SK-N-SH (cell line): Measurements from ENCODE around the gene CHD2. TPM values are rescaled to one million over a fixed set of nuclear protein-coding genes. Genes with fewer than 3 reads are reported as not detected.
A peak's percentile ranks its signal among the peaks of the same experiment; 100 is the strongest.

Source experiments
- CTCF ChIA-PET: fragments of 300-600, 350-600 bp; formaldehyde crosslinking; extraction: SDS; loops from one replicate; lab custom pipeline; 2021; lab: Yijun Ruan, JAX
- POLR2A ChIA-PET: fragments of 350-600 bp; sonication (Branson Sonifier 250); formaldehyde crosslinking; extraction: SDS; loops from one replicate; lab custom pipeline; 2020; ENCODE audit warnings: antibody characterized with exemption, inconsistent platforms; lab: Yijun Ruan, JAX
- DNase-seq: peaks from one replicate; pipeline ENCODE4 v3.0.0; 2012
- H2AFZ ChIP-seq: fragments of 200-600 bp; sonication (generic); 2 replicates; pipeline ENCODE4 v1.8.1; 2016; ENCODE audit warnings: antibody characterized with exemption, mild to moderate bottlenecking, low read depth
- H3F3A ChIP-seq: fragments of 200-600 bp; sonication (generic); replicated peaks from 2 replicates; pipeline ENCODE3; 2016; ENCODE audit warnings: antibody characterized with exemption, mild to moderate bottlenecking; ENCODE audit not compliant: insufficient read depth
- H3K27ac ChIP-seq, 2 experiments: fragments of 200-500 bp in 1 of 2; fragments of 200-600 bp in 1 of 2; sonication (Bioruptor generic) in 1 of 2; sonication (generic), shearing (Covaris generic) in 1 of 2; 2 replicates each; pipeline versions ENCODE4 v1.5.1 to v1.6.1; 2014 to 2016; ENCODE audit warnings: low read depth in 2 of 2, inconsistent platforms in 1 of 2, low read length in 1 of 2, mild to moderate bottlenecking in 1 of 2, mixed read lengths in 1 of 2
- H3K27me3 ChIP-seq: fragments of 200-600 bp; sonication (generic), shearing (Covaris generic); 2 replicates; pipeline ENCODE4 v1.6.1; 2016; ENCODE audit warnings: mixed run types; ENCODE audit not compliant: insufficient read depth
- H3K36me3 ChIP-seq, 2 experiments: fragments of 200-500 bp in 1 of 2; fragments of 200-600 bp in 1 of 2; sonication (Bioruptor generic) in 1 of 2; sonication (generic) in 1 of 2; replicated peaks in 1 of 2; 2 replicates each; pipeline versions ENCODE3 to v1.5.1; 2014 to 2016; ENCODE audit warnings: low read length in 1 of 2, mild to moderate bottlenecking in 1 of 2; ENCODE audit not compliant: insufficient read depth in 2 of 2, control insufficient read depth in 1 of 2
- H3K4me1 ChIP-seq, 2 experiments: fragments of 200-500 bp in 1 of 2; fragments of 200-600 bp in 1 of 2; sonication (Bioruptor generic) in 1 of 2; sonication (generic), shearing (Covaris generic) in 1 of 2; 2 replicates each; pipeline versions ENCODE4 v1.5.1 to v1.6.1; 2014 to 2016; ENCODE audit warnings: low read depth in 1 of 2, low read length in 1 of 2, mixed run types in 1 of 2; ENCODE audit not compliant: insufficient read depth in 2 of 2, control insufficient read depth in 1 of 2
- H3K4me2 ChIP-seq: fragments of 200-600 bp; sonication (generic), shearing (Covaris generic); 2 replicates; pipeline ENCODE4 v1.6.1; 2017; ENCODE audit warnings: mixed run types
- H3K4me3 ChIP-seq, 2 experiments: fragments of 200-500 bp in 1 of 2; fragments of 200-600 bp in 1 of 2; sonication (Bioruptor generic) in 1 of 2; sonication (generic), shearing (Covaris generic) in 1 of 2; 2 replicates each; pipeline versions ENCODE4 v1.5.1 to v1.8.1; 2014 to 2016; ENCODE audit warnings: low read depth in 2 of 2, inconsistent platforms in 1 of 2, low read length in 1 of 2, mild to moderate bottlenecking in 1 of 2, mixed read lengths in 1 of 2, moderate library complexity in 1 of 2
- H3K79me2 ChIP-seq: fragments of 200-600 bp; sonication (generic); 2 replicates; pipeline ENCODE4 v1.8.1; 2017; ENCODE audit warnings: mild to moderate bottlenecking; ENCODE audit not compliant: insufficient read depth
- H3K9ac ChIP-seq: fragments of 200-600 bp; sonication (generic); 2 replicates; pipeline ENCODE4 v1.6.1; 2017; ENCODE audit warnings: mixed run types
- H3K9me2 ChIP-seq: fragments of 200-600 bp; sonication (generic); 2 replicates; pipeline ENCODE4 v1.6.1; 2017; ENCODE audit warnings: mixed run types
- H3K9me3 ChIP-seq: fragments of 200-600 bp; sonication (generic); 2 replicates; pipeline ENCODE4 v1.6.1; 2017; ENCODE audit warnings: mixed run types, mild to moderate bottlenecking, moderate library complexity
- H4K20me1 ChIP-seq: fragments of 200-600 bp; sonication (generic); 2 replicates; pipeline ENCODE4 v1.6.1; 2017; ENCODE audit warnings: mild to moderate bottlenecking, mixed run types; ENCODE audit not compliant: insufficient read depth
- CHD2 ChIP-seq: fragments of 150-350 bp; IDR thresholded peaks from 2 replicates; pipeline ENCODE4 v1.6.1; 2018; ENCODE audit warnings: low read length; ENCODE audit not compliant: partially characterized antibody
- EZH2phosphoT487 ChIP-seq: fragments of 200-600 bp; sonication (generic); IDR thresholded peaks from 2 replicates; pipeline ENCODE4 v1.6.1; 2017; ENCODE audit warnings: low read depth, mixed run types, mild to moderate bottlenecking, antibody characterized with exemption, moderate library complexity, borderline replicate concordance
- FOSL2 ChIP-seq: IDR thresholded peaks from 2 replicates; pipeline ENCODE4 v1.4.0; 2012; ENCODE audit warnings: low read depth, mild to moderate bottlenecking, moderate library complexity, borderline replicate concordance
- FOXJ3 ChIP-seq: sonication (generic); formaldehyde crosslinking; IDR thresholded peaks from 2 replicates; pipeline ENCODE4 v1.5.1; 2020; ENCODE audit warnings: mild to moderate bottlenecking, missing genetic modification reagents
- FOXM1 ChIP-seq: IDR thresholded peaks from 2 replicates; pipeline ENCODE4 v1.4.0; 2012; ENCODE audit warnings: low read depth, mild to moderate bottlenecking
- GABPA ChIP-seq: IDR thresholded peaks from 2 replicates; pipeline ENCODE4 v1.4.0; 2012; ENCODE audit warnings: low read depth, mild to moderate bottlenecking
- MEF2A ChIP-seq: IDR thresholded peaks from 2 replicates; pipeline ENCODE4 v1.4.0; 2012; ENCODE audit warnings: low read depth, borderline replicate concordance
- NFIC ChIP-seq: IDR thresholded peaks from 2 replicates; pipeline ENCODE4 v1.4.0; 2012; ENCODE audit warnings: borderline replicate concordance
- NRF1 ChIP-seq: IDR thresholded peaks from 2 replicates; pipeline ENCODE4 v1.6.1; 2012; ENCODE audit warnings: low read depth, mild to moderate bottlenecking, low read length
- PBX3 ChIP-seq: IDR thresholded peaks from 2 replicates; pipeline ENCODE4; 2012
- POLR2AphosphoS5 ChIP-seq: IDR thresholded peaks from 2 replicates; pipeline ENCODE4 v1.6.1; 2012; ENCODE audit warnings: low read depth, low read length
- RAD21 ChIP-seq: IDR thresholded peaks from 2 replicates; pipeline ENCODE4 v1.6.1; 2012; ENCODE audit warnings: mild to moderate bottlenecking, low read length
- SIN3A ChIP-seq: IDR thresholded peaks from 2 replicates; pipeline ENCODE4 v1.6.1; 2012; ENCODE audit warnings: low read depth, mild to moderate bottlenecking, low read length, moderate library complexity, borderline replicate concordance
- TAF1 ChIP-seq: IDR thresholded peaks from 2 replicates; pipeline ENCODE4 v1.6.1; 2012; ENCODE audit warnings: low read depth, mild to moderate bottlenecking, low read length, moderate library complexity, borderline replicate concordance
- TCF12 ChIP-seq: IDR thresholded peaks from 2 replicates; pipeline ENCODE4 v1.4.0; 2012
- WGBS: methylation state at CpG from one replicate; pipeline ENCODE4 v1.1.6; 2017; ENCODE audit warnings: low lambda C conversion rate; 5-methylcytosine and 5-hydroxymethylcytosine counted together
- polyA plus RNA-seq, 3 experiments: library from polyadenylated mRNA; depleted of rRNA; stranded (reverse); fragments of >200 nt; gene quantifications; 2 replicates each; pipeline ENCODE4 v1.2.3, GENCODE V29; 2012
- TF ChIP-seq, protein P1 (sequence below): IDR thresholded peaks from 2 replicates; pipeline ENCODE4 v1.4.0; 2012; ENCODE audit warnings: low read depth

Gene CHD2
- polyA plus RNA-seq, 1 of the 3 experiments (the other 2 are of a cell fraction) = 25.3 TPM

DNA sequence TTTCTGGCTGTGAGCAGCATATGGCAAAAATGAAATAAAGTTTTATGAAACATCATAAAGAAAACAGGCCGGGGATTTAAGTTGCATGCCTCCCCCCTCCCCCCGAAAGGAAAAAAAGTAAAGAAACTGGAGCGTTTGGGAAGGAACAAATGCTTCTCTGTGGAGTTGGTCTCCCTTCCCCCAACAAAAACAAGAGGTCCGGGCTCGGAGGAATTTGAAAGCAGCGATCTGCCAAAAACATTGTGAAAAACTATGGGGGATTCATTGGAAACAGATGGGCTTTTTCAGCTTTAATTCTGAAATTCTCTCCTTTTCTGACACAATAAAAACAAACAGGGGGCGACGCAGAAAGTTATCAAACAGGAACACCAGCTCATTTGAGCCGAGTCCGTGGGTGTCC, 171.9 kb downstream of the CHD2 start:
- CTCF ChIA-PET = interaction anchor here (1.4 to 3.2 kb wide), 4 partner anchors 16 to 1048 kb away, joined by 3 to 20 read pairs (median 14); partner anchors contain the start of gene RGMA
- no peaks in the 10 kb centered on the region; the same call in 1 of the 2 replicates for H4K20me1 ChIP-seq
- no peaks in the 10 kb centered on the region for H3K9me3 ChIP-seq
- H3K4me2 ChIP-seq = peak overlapping the region; percentile 95
- peak overlapping the region; percentile 70 to 87 for H3K4me3 ChIP-seq
- no peaks in the 10 kb centered on the region for H3K27me3 ChIP-seq
- 5% methylated on average over 10 of the region's 10 CpGs for WGBS
- H3K79me2 ChIP-seq = no peaks in the 10 kb centered on the region
- peaks cover 5 to 8% of the 10 kb centered on the region in 2 experiments for H3K4me1 ChIP-seq
- peak overlapping the region; percentile 97 for H2AFZ ChIP-seq
- no peaks in the 10 kb centered on the region for H3K9me2 ChIP-seq
- H3K27ac ChIP-seq = peak overlapping the region in 1 of 2 experiments; percentile 30; a peak in 1 of 4 replicates
- peak overlapping the region; percentile 55 for H3K9ac ChIP-seq
- peak; percentile 59 for DNase-seq
- no peaks in the 10 kb centered on the region for H3K36me3 ChIP-seq
- no peaks in the 10 kb centered on the region for H3F3A ChIP-seq
- POLR2A ChIA-PET = no interaction called here
- TF ChIP-seq NFIC (0 out of 2 replicates have a peak, but pooled peaks have one; percentile 15), TCF12 (peak; percentile 46), FOXJ3 (CRISPR knock-in tag) (no peak), SIN3A (no peak), CHD2 (no peak), GABPA (no peak), TAF1 (no peak), NRF1 (no peak), FOXM1 (no peak), MEF2A (no peak), FOSL2 (no peak), EZH2phosphoT487 (no peak)
- TF ChIP-seq, protein P1, sequence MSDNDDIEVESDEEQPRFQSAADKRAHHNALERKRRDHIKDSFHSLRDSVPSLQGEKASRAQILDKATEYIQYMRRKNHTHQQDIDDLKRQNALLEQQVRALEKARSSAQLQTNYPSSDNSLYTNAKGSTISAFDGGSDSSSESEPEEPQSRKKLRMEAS = no peak

DNA sequence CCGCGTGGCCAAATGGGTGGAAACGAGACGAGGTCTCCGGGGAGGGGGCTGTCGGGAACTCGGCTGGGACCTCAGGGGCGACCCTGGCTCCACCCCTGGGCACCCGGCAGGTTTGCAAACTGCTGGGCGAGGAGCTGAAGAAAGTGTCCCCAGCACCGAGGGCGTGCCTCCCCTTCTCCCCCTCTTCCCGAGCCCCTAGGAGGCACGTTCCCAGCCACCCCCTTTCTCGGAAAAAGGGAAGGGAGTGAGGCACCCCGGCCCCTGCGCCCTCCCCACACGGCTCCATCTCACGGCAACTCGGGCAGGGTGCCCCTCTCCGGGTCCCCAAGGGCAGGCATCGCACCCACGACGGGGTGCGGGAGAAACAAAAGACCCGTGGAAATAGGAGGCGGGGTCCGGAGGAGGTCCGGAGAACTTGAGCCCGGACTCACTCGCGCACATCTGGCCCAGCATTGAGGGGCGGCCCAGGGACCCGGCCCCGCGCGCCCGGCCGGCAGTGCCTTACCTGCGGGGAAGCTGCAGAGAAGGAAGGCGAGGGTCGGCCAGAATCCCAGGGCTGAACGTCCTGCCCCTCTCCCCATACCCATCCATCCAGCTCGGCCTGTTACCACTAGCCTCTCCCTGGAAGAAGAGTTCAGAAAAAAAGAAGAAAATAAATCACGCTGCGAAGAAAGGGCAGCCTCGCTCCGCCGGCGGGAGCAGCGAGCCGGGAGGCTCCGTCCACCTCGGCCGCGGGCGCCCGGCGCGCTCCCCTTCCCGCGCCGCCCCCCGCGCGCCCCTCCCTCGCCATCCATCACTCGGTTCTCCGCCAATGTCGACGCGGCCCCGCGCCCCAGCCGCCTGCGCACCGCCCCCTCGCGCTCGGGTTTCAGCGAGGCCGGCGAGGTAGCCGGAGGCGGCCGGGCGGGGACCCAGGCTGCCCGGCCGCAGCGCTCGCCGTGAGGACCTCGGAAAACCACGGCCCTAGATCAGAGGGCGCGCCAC, 172.6 kb downstream of the CHD2 start:
- peak overlapping the region; percentile 95 for H3K4me2 ChIP-seq
- no peaks in the 10 kb centered on the region for H3K27me3 ChIP-seq
- peak overlapping the region; percentile 70 to 87 for H3K4me3 ChIP-seq
- H3K9ac ChIP-seq = peak overlapping the region; percentile 55
- TF ChIP-seq RAD21 (no peak), PBX3 (peak; percentile 89), POLR2AphosphoS5 (no peak), NRF1 (peak; percentile 63)
- no peaks in the 10 kb centered on the region for H3K79me2 ChIP-seq
- H3K9me3 ChIP-seq = no peaks in the 10 kb centered on the region
- H3K27ac ChIP-seq = peak overlapping the region in 1 of 2 experiments; percentile 30; a peak in 1 of 4 replicates
- CTCF ChIA-PET = interaction anchor here (0.9 to 3.2 kb wide), 7 partner anchors 9 to 1047 kb away, joined by 3 to 20 read pairs (median 5); partner anchors contain the start of gene RGMA
- WGBS = 4% methylated on average over 70 of the region's 96 CpGs
- POLR2A ChIA-PET = no interaction called here
- no peaks in the 10 kb centered on the region for H3F3A ChIP-seq
- H3K4me1 ChIP-seq = peaks cover 5 to 8% of the 10 kb centered on the region in 2 experiments
- no peaks in the 10 kb centered on the region for H3K9me2 ChIP-seq
- peak overlapping the region; percentile 97 for H2AFZ ChIP-seq
- peak; percentile 95 for DNase-seq
- H4K20me1 ChIP-seq = no peaks in the 10 kb centered on the region; the same call in 1 of the 2 replicates
- H3K36me3 ChIP-seq = no peaks in the 10 kb centered on the region
